HG03378 (cell line): Measurements from ENCODE around the gene C16orf95.
"Not testable (repeated sequence)": the region's sequence is repeated elsewhere in the genome, so short reads cannot be mapped to it uniquely, and the experiment has no call there.

Source experiments
- ATAC-seq: cut with Tn5 transposase; IDR thresholded peaks from one replicate; pipeline ENCODE4 v1.9.1; 2021; ENCODE audit warnings: mild to moderate bottlenecking, moderate library complexity; ENCODE audit not compliant: unreplicated experiment

Gene C16orf95, protein sequence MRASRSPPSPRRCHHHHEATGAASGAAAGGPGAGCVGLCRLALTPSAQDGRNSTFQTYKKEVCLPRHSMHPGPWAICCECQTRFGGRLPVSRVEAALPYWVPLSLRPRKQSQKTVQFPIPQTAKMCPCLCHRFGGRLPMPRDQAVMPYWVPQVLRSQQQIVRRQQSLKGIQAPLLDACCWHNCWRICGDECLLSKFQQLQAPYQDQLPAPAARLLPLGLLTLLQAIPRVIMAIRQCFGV

DNA sequence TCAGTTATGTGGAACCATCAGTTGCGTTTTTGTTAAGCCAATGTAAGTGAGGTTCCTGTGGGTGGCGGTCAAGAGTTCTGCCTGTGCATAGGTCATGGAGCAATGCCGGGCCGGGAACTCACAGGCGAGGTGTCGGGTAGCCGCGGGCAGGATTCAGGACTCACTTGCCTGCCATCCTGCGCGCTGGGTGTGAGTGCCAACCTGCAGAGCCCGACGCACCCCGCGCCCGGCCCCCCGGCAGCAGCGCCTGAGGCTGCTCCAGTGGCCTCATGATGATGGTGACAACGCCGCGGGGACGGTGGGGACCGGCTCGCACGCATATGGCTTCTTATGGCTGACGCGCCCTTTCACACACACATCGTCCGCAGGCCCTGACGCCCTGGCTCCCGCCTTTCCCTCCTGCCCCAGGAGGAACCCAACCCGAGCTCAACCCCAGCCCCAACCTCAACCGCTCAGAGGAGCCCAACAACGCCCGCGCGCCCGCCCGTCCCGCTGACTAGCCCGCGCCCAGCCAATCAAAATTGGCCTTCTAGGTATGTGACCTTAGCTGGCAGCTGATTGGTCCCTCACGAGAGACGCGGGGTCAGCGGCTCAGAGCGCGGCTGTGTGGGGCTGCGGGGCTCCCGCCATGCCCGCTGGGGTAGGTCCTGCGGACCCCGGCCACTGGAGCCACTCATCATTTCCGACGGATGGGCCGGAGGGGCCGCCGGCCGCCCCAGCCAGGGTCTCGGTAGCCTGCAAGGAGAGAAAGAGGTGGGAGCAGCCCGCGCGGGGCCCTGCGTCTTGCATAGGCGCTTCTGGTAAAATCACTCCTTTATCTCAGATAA lies at the start of gene C16orf95:
Gene C16orf95 (minus strand): TSS at position 470 of the 827 bp plus-strand sequence. CDS start 150 bp downstream, at position 320.
- ATAC-seq: peak; percentile 79

DNA sequence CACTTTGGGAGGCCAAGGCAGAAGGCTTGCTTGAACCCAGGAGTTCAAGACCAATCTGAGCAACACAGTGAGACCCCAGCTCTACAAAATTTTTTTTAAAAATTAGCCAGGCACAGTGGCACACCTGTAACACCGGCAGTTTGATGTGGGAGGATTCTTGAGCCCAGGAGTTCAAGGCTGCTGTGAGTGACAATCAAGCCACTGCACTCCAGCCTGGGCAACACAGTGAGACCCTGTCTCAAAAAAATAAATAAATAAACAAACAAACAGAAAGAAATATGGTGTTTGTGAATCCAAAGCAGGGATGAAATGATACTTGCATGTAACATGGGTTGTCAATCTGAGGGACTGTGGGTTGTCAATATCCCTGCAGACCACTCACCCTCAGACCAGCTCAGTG lies 49.7 kb upstream of the C16orf95 start:
- no peak for ATAC-seq

DNA sequence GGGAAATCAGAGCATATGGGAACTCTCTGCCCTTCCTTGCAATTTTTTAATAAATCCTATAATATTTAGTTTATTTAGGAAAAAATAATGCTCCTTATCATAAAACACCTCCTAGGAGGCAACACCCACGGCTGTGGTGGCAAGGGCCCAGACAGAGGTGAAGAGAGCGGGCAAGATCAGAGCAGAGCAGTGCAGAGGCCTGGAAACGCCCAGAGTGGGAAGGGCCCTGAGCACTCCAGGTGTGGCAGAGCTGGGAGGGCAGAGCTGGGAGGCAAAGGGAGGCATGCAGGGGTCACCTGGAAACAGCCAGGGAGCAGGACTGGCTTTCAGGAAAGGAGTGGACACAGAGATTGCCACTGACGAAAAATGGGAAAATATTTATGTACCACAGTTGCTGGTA lies 49.1 kb upstream of the C16orf95 start:
- no peak for ATAC-seq

DNA sequence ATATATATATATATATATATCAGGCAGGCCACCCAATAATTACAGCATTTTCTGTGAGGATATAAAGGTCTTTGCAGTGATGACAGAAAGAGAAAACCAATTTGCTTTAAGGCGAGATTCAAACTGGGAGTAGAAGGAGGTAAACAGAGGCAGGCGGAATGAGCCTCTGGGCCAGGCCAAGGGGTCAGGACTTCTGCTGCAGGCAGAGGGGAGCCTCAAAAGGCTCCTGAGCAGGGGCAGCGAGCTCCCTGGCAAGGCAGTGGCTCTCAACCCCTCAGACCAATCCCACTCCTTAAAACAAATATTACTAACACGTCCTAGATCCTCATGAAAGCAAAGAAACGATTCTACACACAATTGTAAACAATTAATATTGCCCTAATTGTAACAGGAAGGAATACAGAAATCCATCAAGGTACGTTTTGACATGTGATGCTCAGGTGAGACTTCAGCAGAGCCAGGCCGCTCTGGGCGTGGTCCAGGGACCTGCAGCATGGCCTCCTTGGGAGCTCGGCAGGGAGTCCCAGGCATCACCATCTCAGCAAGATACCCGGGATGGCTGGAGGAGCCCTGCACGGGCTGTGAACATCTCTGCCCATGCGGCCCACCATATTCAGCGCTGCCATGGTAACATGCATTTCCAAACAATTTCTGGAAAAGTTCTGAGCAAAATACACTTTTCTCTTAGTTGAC lies 48.0 kb upstream of the C16orf95 start:
- ATAC-seq: no peak

DNA sequence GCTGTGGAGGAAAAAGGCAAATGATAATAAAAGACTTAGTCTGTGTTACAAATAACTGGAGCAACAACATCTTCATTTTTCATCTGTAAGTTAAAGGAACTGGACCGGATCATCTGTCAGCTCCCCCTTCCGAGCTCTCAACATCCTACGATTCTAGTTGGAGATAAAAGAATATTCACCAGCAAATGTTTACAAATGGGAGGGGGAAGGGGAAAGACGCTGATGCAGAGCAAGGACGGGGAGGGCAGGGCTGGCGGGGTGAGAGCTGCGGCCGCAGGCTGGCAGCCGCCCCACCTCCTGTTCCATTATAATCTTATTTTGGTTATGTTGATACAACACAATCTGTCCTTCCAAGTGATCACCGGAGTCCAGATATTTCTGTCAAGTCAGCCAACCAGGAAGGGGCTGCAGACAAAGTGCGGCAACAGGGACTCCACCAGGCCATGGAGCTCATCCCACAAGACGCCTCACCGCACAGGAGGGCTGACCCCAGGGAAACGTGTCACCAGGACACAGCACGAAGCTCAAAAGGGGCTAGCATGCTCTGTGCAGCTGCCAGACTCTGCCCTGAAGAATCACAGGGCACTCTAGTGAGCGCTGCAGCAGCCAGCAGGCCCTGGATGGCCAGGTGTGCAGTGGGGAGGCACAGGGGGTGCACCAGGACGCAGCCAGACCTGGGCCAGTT lies 46.7 kb upstream of the C16orf95 start:
- ATAC-seq: no peak

DNA sequence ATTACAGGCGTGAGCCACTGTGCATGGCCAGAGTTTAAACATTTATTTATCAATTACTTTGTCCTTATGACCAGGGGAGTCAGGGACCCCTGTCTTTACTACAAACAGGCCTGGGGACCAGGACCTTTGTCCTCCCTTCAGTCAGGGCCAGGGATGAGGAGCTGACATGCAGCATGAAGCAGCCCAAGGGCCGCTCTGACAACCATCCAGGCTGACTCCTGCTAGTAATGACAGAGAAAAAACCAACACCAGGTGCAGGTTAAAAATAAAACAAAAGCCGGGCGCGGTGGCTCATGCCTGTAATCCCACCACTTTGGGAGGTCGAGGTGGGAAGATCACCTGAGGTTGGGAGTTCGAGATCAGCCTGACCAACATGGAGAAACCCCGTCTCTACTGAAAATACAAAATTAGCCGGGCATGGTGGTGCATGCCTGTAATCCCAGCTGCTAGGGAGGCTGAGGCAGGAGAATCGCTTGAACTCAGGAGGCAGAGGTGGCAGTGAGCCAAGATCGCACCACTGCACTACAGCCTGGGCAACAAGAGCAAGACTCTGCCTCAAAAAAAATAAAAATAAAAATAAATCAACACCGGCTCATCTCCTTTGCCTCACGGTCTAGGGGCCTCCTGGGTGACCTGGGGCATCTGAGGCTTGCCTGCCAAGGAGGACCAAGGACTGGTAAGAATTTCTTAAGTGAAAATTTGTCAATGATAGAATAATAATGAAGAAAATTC lies 45.8 kb upstream of the C16orf95 start:
- not testable (repeated sequence) for ATAC-seq

DNA sequence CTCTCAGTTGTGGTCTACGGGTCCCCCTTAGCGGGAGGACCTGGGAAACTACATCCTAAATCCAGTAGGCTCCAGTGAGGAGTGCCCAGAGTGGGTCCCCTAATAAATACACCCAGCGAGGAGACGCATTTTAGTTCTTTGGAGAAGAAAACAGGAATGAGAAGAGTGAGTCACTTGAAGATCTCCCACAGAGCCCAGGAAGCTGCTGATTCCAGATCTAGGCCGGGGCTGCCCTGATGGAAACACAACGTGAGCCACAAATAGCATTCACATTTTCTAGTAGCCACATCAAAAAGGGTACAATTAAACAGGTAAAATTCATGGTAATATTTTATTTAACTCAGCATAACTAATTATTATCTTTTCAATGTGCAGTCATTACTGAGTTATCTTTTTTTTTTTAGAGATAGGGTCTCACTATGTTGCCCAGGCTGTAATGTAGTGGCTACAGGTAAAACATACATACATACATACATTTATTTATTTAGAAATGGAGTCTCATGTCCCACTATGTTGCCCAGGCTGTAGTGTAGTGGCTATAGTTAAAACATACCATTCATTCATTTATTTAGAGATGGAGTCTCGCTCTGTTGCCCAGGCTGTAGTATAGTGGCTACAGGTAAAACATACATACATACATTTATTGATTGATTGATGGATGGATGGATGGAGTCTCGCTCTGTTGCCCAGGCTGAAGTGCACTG lies 44.9 kb upstream of the C16orf95 start:
- no peak for ATAC-seq

DNA sequence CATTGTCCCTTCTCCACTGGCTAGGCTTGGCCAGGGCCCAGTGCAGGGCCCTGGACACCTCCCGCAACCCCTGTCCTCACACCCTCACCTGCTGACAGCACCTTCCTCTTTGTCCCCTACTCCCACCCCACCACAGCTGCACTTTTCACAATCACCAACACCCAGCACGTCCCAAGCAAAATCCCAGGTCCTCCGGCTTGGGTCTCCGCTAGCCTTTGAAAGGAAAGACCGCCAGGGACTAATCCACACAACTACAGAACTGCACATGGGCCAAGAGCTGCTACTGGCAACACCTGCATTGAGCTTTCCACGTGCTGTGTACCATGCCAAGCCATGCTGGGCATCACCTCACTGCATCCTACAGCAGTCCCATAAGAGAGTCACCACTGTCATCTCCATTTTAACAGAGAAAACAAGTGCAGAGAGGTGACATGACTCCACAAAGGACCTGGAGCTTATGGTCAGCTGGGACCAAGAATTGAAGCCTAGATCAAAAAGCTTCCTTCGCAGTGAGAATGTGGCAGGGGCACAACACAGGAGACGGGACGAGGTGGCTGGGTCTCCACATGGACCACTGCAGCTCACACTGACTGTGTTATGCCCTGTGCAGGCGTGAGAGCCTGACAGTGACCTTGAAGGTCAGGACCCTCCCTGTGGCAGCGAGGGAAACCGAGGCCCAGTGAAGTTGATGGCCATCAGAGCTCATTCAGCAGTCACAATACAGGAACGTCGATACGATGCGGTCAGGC lies 43.8 kb upstream of the C16orf95 start:
- ATAC-seq: no peak

DNA sequence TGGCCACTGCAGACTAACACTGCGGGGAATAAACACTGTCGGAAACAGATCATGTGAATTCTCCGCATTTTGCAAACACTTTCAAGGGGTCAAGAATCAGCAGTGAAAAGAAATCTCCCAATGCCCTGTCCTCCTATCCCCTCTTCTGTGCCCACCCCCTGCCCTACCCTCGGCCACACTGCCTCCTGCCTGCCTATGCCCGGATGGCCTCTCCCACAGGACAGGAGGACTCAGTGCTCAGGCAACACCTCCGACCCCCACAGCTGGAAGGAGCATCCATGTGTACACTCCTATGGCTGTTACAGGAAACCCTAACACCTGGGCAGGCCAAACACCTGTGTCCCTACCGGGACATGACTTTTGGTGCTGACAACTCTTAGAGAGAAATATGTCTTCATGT lies 41.9 kb upstream of the C16orf95 start:
- ATAC-seq: no peak

DNA sequence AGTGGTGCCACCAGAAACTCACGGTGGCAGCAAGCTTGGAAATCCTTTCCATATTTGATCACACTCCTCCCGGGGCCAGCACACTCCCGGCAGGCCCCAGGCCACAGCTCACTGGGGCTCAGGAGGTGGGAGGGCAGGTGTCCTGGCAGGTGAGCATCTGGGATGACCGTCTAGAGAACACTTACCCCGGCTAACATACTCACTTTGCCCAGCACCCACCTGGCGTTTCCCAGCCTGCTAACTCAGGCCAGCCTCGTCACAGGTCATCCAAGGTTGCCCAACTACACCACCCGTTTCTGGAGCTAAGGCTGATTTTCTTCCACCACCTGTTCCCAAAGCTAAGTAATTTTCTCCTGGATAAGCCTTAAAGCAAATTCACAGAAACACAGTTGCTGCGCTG lies 41.5 kb upstream of the C16orf95 start:
- no peak for ATAC-seq

DNA sequence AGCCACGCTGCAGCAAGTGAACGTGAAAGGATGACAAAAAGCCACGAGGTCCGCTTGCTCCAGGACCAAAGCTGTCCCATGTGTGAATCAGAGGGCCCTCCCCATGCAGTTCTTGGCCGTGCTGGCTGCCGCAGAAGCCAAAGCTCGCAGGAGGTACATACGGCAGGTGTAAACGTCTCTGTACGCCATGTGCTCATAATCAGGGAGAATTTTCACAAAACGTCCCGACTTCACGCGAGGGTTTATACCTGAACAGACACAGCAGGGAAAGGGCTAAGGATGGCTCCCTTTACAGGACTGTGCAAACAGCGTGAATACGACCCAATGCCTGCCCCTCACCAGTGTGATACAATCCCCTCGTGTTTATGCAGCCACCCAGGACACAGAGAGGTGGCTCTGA lies 41.1 kb upstream of the C16orf95 start:
- no peak for ATAC-seq

DNA sequence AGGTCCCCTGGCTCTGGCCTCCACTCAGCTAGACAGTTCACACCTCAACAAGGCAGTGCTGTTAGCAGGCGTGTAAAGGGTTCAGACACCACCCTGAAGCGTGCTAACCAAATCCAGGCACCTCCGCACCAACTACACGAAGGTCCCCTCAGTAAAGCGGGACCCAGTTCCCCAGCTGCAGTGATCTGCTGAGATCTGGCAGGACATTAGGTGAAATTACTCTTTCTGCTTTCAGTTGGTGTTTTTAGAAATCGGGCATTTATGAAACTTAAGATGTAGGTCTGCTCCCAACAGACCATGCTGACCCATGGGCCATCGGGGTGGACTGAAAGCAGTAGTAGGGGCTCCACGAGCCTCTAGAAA lies 39.3 kb upstream of the C16orf95 start:
- no peak for ATAC-seq

DNA sequence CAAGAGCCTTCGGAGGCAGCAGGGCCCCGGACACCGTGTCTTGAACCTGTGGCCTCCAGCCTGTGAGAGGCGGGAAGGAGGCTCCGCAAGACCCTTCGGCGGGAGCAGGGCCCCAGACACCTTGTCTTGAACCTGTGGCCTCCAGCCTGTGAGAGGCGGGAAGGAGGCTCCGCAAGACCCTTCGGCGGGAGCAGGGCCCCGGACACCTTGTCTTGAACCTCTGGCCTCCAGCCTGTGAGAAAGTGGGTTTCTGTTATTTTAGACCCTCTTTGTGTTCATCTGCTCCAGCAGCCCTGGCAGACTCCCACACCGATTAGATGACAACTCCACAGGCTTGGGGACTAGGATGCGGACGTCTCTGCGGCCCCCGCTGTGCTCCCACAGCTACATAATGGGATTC lies 36.4 kb upstream of the C16orf95 start:
- ATAC-seq: no peak

DNA sequence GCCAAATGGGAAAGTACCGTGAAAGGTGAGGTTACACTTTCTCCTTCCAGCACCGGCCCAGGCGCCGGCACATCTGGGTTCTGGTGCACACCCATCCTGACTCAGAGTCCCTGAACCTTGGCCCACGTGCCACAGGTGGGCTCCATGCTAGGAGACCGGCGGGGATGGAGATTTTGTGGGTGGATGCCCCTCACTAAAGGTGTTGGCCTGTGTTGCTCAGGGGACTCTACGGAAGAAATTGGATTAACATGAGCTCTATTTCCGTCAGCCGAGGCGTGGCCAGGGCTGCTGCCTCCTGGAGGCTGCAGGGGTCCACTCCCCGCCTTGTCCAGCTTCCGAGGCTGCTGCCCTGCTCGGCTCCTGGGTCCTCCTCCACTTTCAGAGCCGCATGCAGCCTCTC lies 35.6 kb upstream of the C16orf95 start:
- no peak for ATAC-seq

DNA sequence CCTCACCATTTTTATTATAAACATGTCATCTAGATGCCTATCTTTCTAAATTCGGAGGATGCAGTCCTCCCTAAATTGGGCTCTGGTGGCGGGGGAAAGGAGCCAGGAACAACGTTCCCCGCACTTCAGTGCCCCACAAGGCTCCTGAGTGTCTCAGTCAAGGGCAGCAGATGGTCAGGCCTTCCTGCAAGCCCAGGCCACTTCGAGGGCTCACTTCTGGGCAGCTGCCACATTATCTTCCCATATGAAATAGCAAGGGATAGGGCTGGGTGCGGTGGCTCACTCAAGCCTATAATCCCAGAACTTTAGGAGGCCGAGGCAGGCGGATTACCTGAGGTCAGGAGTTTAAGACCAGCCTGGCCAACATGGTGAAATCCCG lies 34.1 kb upstream of the C16orf95 start:
- ATAC-seq: no peak

DNA sequence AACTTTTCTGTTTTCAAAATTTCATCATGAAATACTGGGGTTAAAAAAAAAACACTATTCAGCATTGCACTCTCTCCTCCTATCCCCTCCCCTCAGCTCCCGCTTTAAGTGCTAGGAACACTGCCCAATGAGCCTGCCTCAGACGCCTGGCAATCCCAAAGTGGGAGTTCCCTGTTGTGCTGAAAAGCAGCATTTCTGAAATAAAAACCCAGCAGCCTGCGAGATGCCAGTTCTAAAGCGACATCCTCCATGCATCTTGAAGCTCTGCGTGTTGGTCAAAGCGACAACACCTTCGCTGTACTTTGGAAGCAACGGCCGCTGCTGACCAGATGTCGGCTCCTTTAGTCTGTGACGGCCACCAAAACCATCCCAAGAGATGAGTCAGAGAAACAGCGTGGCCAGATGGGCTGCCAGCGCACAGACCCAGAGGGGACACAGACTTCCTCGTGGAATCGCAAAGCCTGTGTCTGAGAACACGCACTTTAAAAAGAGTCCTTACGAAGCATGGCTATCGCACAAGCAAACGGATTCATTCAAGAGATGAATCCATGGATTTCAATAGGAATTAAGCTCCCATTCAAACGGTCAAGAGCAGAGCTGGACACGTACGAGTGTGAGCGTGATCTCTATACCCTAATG lies 33.6 kb upstream of the C16orf95 start:
- no peak for ATAC-seq

DNA sequence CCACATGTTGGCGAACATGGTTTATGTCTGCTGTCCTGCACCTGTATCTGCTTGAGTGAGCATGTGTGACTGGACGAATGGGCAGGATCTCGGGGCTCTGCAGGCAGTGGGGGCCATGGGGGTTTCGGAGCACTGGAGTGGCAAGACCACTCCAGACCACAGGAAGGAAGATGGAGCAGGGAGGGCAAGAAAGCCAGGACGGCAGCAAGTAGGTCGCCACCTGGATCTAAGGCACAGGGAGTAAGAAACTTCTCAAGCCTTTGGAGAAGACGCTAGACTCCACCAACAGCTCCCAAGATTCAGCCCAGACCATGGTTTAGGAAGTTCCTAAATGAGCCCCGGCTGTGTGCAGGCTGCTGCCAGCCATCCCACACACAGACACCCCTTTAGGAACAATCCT lies 32.8 kb upstream of the C16orf95 start:
- no peak for ATAC-seq

DNA sequence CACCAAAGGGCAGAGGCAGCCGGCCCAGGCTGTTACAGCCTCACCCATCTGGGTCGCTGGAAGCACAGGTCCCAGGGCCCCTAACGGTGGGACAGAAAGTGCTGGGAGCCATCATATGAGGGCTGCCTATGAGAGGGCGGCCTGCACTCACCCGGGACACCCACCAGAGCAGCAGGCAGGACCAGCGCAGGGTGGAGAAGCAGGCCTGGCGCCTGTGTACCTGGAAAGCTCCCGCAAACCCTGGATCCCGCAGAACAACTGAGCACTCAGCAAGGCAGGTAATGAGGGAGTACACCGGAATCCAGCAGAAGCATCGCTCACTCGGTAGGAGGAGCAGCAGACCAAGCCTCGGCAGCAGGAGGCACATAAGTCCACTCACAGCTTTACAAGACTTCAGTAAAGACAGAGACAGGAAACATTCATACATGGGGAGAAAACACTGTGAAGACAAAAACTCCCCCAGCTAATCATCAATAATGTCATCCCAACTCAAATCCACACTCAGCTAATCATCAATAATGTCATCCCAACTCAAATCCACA lies 31.5 kb upstream of the C16orf95 start:
- no peak for ATAC-seq
